ENCODE data around the gene GCA. TPM values are rescaled to one million over a fixed set of nuclear protein-coding genes. Genes with fewer than 3 reads are reported as not detected.

The GCA gene
- total and polyA plus RNA-seq, 2 of the 8 experiments (the other 6 are each of a cell fraction or from before 2014, with no cell fraction given), result 37.4 to 42.0 TPM

DNA sequence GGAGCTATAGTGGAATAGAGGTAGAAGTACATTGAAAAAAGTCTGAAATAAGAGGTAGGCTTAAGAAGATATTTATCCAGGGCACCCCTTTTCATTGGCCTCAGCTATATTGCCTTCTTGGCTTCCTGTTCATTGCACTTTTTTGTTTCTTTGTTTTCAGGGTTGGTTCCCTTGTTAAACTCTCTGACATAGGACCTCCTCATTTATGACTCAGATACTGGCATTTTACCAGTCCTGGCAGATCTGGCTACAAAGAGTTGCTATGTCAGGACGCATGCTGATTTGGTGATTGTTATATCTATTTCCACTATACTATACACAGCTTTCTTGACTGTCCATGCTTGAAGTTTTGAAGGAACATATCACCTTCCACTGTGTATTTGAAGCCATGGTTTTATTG, 60.0 kb downstream of the GCA start:
- Histone ChIP-seq H4K91ac (replicated peaks; ENCODE audit: insufficient read length, low read length) (no peak overlapping the region), H3K79me2 (ENCODE audit: control insufficient read depth in 1 of 2, insufficient read depth in 2 of 2, low read length in 2 of 2) (no peaks in the 10 kb centered on the region), H3K36me3 (ENCODE audit: control insufficient read depth in 2 of 4, insufficient read depth in 4 of 4, low read length in 3 of 4) (no peaks in the 10 kb centered on the region), H3K9me3 (ENCODE audit: insufficient read depth in 2 of 2, low read depth in 1 of 2, low read length in 1 of 2) (no peaks in the 10 kb centered on the region), H3K23me2 (ENCODE audit: low read depth, low read length) (no peaks in the 10 kb centered on the region), H4K8ac (ENCODE audit: extremely low read depth, insufficient read depth, low read length) (no peak overlapping the region), H2BK15ac (ENCODE audit: low read length) (no peak overlapping the region), H3K4ac (replicated peaks; ENCODE audit: insufficient read length, low read depth, low read length) (no peak overlapping the region), H2AK5ac (ENCODE audit: low read depth, low read length) (no peak overlapping the region), H3K56ac (replicated peaks; ENCODE audit: insufficient read length, low read depth, low read length) (no peak overlapping the region), H3K79me1 (ENCODE audit: low read depth, low read length) (no peaks in the 10 kb centered on the region), H2BK12ac (ENCODE audit: low read depth, low read length) (no peak overlapping the region), H3K27me3 (replicated peaks in 1 of 4; ENCODE audit: control insufficient read depth in 3 of 4, extremely low read depth in 1 of 4, insufficient read depth in 3 of 4, low read length in 3 of 4) (no peaks in the 10 kb centered on the region), H3K4me2 (ENCODE audit: insufficient read depth in 1 of 2, low read depth in 2 of 2, low read length in 2 of 2) (no peak overlapping the region), H2BK20ac (ENCODE audit: low read length) (no peak overlapping the region), H3K9ac (replicated peaks in 1 of 4; ENCODE audit: extremely low read depth in 1 of 4, low read depth in 3 of 4, low read length in 3 of 4) (no peak overlapping the region), H2BK120ac (replicated peaks; ENCODE audit: low read depth, low read length) (no peak overlapping the region), H2BK5ac (ENCODE audit: low read depth, low read length) (no peak overlapping the region), H3K4me3 (ENCODE audit: extremely low read depth in 1 of 4, insufficient read depth in 2 of 4, low read depth in 3 of 4, low read length in 4 of 4) (no peak overlapping the region), H3K23ac (ENCODE audit: insufficient read length) (no peak overlapping the region), H4K20me1 (replicated peaks in 1 of 2; ENCODE audit: control insufficient read depth in 1 of 2, insufficient read depth in 2 of 2, low read length in 2 of 2) (no peaks in the 10 kb centered on the region), H3K27ac (ENCODE audit: low read depth, low read length) (no peak overlapping the region), H4K5ac (ENCODE audit: insufficient read length, low read depth, low read length) (no peak overlapping the region), H3K18ac (ENCODE audit: extremely low read depth, low read length) (no peak overlapping the region), H2AFZ (ENCODE audit: low read length) (no peak overlapping the region), H3K4me1 (replicated peaks in 1 of 4; ENCODE audit: control insufficient read depth in 3 of 4, insufficient read depth in 4 of 4, low read length in 3 of 4) (peaks cover 0 to 4% (median 3%) of the 10 kb centered on the region in 4 experiments; a peak in 2 of 7 replicates), H3K14ac (ENCODE audit: insufficient read length) (no peak overlapping the region)
- DNase-seq (ENCODE audit: low read depth in 1 of 2, low spot score in 2 of 2), result no peak
- 92% methylated on average over 1 of the region's 1 CpG; no CpG with 5 or more reads in 1 of the 2 experiments for WGBS, 2 experiments (ENCODE audit: extremely low coverage in 1 of 2, insufficient coverage in 1 of 2, insufficient read length in 1 of 2, insufficient replicate concordance in 2 of 2, low coverage in 1 of 2, low lambda C conversion rate in 2 of 2, missing lambda C conversion rate in 1 of 2)
- FAIRE-seq, result no peak
- CTCF ChIA-PET (ENCODE audit: partially characterized antibody), result no interaction called here
- POLR2A ChIA-PET (ENCODE audit: partially characterized antibody), result no interaction called here
- TF ChIP-seq SP2 (IDR thresholded peaks at IDR 0.05; ENCODE audit: low read length) (no peak), KDM4A (IDR thresholded peaks at IDR 0.05; ENCODE audit: low read depth, low read length, severe bottlenecking) (no peak)

All from H1 (cell line).